BJ (cell line): ENCODE data around the gene BCL2. TPM values are rescaled to one million over a fixed set of nuclear protein-coding genes. Genes with fewer than 3 reads are reported as not detected.

Source experiments
- CTCF ChIA-PET: fragments of 350-600 bp; formaldehyde crosslinking; extraction: SDS; loops from one replicate; lab custom pipeline; 2021; ENCODE audit warnings: antibody characterized with exemption, inconsistent platforms; lab: Yijun Ruan, JAX
- POLR2A ChIA-PET: fragments of 300-600 bp; sonication (Branson Sonifier 250); formaldehyde crosslinking; extraction: SDS; loops from one replicate; lab custom pipeline; 2021; ENCODE audit warnings: antibody characterized with exemption; lab: Charles Lee
- DNase-seq: peaks from one replicate; pipeline ENCODE4 v3.0.0-alpha.2; 2011; ENCODE audit warnings: low read depth
- H3K27me3 ChIP-seq: 2 replicates; pipeline ENCODE4 v1.6.0; 2011; ENCODE audit warnings: low read length; ENCODE audit not compliant: control insufficient read depth, insufficient read depth
- H3K36me3 ChIP-seq: 2 replicates; pipeline ENCODE4 v1.5.1; 2011; ENCODE audit warnings: low read length; ENCODE audit not compliant: control insufficient read depth, insufficient read depth
- H3K4me3 ChIP-seq: 2 replicates; pipeline ENCODE4 v1.5.1; 2011; ENCODE audit warnings: low read depth, mild to moderate bottlenecking, control low read depth, low read length
- CTCF ChIP-seq: IDR thresholded peaks from 2 replicates; pipeline ENCODE4 v1.5.1; 2011; ENCODE audit warnings: low read depth, mild to moderate bottlenecking, control low read depth, inconsistent platforms, low read length, moderate library complexity; ENCODE audit not compliant: insufficient read depth
- polyA plus RNA-seq: library from polyadenylated mRNA; depleted of rRNA; stranded (reverse); fragments of >200 nt; gene quantifications from 2 replicates; pipeline ENCODE4 v1.2.3, GENCODE V29; 2011

Gene BCL2
- polyA plus RNA-seq, 1 experiment = 0.15 TPM

DNA sequence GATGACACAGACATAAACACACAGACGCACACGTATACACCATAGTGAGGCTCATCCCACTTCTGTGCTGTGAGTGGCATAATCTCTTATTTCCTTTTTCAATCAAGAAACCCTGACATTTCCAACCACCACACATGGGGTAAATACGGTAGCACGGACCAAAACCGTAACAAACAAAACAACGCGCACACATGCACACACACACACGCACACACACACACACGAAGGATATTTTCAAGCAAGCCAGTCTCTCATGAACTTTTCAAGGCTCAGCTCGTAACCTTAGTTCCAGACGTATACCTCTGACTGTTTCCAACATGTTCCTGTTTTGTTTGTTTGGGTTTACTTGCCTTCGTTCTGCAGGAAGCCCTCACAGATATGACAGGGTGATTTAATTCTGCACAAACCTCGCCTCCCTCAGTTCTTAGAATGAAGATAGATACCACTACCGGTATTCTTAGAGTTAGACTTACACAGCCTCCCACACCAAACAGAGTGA, 119.8 kb downstream of the BCL2 start:
- H3K27me3 ChIP-seq = no peaks in the 10 kb centered on the region; the same call in 1 of the 2 replicates
- H3K36me3 ChIP-seq = no peaks in the 10 kb centered on the region
- CTCF ChIA-PET = no interaction called here
- no peak for TF ChIP-seq CTCF
- POLR2A ChIA-PET = no interaction called here
- no peak overlapping the region for H3K4me3 ChIP-seq
- DNase-seq = no peak

DNA sequence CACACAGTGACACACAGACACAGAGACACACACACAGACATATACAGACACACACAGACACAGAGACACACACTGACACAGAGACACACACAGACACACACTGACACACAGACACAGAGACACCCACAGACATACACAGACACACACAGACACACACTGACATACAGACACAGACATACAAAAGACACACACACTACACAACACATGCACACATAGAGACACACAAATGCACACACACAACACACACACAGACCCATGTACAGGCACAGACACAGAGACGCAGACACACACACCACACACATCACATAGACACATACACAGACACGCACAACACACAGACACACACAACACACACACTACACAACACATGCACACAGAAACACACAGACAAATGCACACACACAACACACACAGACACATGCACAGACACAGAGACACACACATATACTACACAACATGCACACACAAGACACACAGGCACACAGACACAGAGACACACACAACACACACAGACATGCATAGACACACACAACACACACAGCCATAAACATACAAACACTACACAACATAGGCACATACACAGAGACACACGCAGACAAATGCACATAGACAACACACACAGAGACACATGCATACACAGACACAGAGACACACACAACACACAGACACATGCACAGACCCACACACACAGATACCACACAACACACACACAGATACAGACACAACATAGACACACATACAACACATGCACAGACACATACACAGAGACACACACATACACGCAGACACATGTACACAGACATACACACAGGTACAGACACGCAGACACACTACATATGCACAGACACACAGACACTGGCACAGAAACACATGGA, 120.5 kb downstream of the BCL2 start:
- DNase-seq = no peak
- no peaks in the 10 kb centered on the region for H3K27me3 ChIP-seq
- no peak overlapping the region for H3K4me3 ChIP-seq
- ChIA-PET CTCF (no interaction called here), POLR2A (no interaction called here)
- H3K36me3 ChIP-seq = no peaks in the 10 kb centered on the region
- no peak for TF ChIP-seq CTCF

DNA sequence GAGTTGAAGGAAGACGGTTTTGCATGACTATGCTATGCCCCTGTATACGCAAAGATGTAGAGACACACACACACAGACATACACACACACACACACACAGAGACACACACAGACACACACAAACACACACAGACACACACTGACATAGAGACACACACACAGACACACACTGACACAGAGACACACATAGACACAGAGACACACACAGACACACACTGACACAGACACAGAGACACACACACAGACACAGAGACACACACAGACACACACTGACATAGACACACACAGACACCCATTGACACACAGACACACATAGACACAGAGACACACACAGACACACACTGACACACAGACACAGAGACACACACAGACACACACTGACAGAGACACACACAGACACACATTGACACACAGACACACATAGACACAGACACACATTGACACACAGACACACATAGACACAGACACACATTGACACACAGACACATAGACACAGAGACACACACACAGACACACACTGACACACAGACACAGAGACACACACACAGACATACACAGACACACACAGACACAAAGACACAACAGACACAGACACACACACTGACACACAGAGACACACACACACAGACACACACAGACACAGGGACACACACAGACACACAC, 121.3 kb downstream of the BCL2 start:
- no peak for DNase-seq
- H3K36me3 ChIP-seq = no peaks in the 10 kb centered on the region
- H3K27me3 ChIP-seq = no peaks in the 10 kb centered on the region
- ChIA-PET POLR2A (no interaction called here), CTCF (interaction anchor here (2.1 kb wide), 1 partner anchor 28 kb away, joined by 5 read pairs; no protein-coding TSS in a partner anchor)
- TF ChIP-seq CTCF = no peak
- no peak overlapping the region for H3K4me3 ChIP-seq

DNA sequence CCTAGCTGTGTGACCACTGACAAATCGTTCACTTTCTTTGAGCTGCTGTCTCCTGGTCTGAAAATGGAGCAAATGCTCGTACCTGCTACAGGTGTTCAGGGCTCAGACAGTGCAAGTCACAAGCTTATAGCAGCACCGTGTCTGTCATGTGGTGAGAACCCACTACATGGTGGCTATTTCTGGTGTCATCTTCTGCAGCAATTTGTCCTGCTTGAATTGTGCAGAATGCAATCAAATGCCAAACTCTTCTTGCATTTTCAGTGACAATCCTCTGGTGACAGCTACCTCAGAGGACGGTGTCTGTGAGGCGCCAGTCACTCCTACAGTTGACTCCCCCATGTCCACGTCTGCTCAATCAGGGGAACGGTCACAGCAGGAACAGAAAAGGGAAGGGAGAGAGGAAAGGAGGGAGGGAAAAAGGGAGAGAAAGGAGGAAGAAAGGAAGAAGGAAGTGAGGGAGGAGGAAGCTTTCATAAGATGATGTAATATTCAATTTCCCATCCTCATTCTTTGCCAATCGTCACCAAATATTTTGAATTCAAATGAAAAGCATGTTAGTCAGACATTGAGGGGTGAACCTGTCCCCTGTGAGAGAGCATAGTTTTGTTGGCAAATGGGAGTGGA, 122.2 kb downstream of the BCL2 start:
- CTCF ChIA-PET = interaction anchor here (2.1 kb wide), 1 partner anchor 29 kb away, joined by 5 read pairs; no protein-coding TSS in a partner anchor
- DNase-seq = no peak
- POLR2A ChIA-PET = no interaction called here
- Histone ChIP-seq H3K4me3 (no peak overlapping the region), H3K36me3 (no peaks in the 10 kb centered on the region), H3K27me3 (no peaks in the 10 kb centered on the region)
- no peak for TF ChIP-seq CTCF
